ENCODE results near the gene GNG14. TPM values are rescaled to one million over a fixed set of nuclear protein-coding genes. Genes with fewer than 3 reads are reported as not detected.
A peak's percentile ranks its signal among the peaks of the same experiment; 100 is the strongest.

GNG14 gene
- total and polyA plus RNA-seq, 8 donors = not detected

DNA sequence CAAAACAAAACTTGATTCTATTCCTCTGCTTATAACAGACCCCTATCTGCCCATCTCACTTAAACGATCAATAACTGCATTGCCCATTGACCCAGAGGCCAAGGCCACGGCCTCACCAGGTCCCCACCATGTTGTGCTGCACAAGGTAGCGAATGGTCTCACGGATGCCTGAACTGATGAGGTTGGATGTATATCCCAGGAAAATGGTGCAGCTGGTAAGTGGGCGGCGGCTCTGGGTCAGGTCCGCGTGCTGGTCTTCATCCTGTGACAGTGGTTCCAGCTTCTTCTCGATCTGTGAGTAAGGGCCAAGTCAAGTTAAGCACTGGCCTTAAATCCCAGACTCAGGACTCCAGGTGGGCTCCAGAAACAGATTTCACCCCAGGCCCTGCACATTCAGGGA, 7.8 kb upstream of the GNG14 start:
- TF ChIP-seq, protein P1, sequence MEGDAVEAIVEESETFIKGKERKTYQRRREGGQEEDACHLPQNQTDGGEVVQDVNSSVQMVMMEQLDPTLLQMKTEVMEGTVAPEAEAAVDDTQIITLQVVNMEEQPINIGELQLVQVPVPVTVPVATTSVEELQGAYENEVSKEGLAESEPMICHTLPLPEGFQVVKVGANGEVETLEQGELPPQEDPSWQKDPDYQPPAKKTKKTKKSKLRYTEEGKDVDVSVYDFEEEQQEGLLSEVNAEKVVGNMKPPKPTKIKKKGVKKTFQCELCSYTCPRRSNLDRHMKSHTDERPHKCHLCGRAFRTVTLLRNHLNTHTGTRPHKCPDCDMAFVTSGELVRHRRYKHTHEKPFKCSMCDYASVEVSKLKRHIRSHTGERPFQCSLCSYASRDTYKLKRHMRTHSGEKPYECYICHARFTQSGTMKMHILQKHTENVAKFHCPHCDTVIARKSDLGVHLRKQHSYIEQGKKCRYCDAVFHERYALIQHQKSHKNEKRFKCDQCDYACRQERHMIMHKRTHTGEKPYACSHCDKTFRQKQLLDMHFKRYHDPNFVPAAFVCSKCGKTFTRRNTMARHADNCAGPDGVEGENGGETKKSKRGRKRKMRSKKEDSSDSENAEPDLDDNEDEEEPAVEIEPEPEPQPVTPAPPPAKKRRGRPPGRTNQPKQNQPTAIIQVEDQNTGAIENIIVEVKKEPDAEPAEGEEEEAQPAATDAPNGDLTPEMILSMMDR (IDR thresholded peaks at IDR 0.05) = no peak
- no peak overlapping the region for H3K4me3 ChIP-seq
- FAIRE-seq (no peak), DNase-seq (no peak), ATAC-seq (no peak)
- H3K27me3 ChIP-seq = no peaks in the 10 kb centered on the region
- H3K36me3 ChIP-seq = peaks cover 2 to 33% (median 18%) of the 10 kb centered on the region in 3 donors
- peaks cover 0 to 3% (median 2%) of the 10 kb centered on the region in 3 donors for H3K4me1 ChIP-seq
- no peak overlapping the region for H3K27ac ChIP-seq
- intact Hi-C loops (cut with DNase I) = no loop called here
- WGBS, 2 donors = 87% methylated on average over 9 of the region's 9 CpGs
- H3K9me3 ChIP-seq = no peaks in the 10 kb centered on the region

DNA sequence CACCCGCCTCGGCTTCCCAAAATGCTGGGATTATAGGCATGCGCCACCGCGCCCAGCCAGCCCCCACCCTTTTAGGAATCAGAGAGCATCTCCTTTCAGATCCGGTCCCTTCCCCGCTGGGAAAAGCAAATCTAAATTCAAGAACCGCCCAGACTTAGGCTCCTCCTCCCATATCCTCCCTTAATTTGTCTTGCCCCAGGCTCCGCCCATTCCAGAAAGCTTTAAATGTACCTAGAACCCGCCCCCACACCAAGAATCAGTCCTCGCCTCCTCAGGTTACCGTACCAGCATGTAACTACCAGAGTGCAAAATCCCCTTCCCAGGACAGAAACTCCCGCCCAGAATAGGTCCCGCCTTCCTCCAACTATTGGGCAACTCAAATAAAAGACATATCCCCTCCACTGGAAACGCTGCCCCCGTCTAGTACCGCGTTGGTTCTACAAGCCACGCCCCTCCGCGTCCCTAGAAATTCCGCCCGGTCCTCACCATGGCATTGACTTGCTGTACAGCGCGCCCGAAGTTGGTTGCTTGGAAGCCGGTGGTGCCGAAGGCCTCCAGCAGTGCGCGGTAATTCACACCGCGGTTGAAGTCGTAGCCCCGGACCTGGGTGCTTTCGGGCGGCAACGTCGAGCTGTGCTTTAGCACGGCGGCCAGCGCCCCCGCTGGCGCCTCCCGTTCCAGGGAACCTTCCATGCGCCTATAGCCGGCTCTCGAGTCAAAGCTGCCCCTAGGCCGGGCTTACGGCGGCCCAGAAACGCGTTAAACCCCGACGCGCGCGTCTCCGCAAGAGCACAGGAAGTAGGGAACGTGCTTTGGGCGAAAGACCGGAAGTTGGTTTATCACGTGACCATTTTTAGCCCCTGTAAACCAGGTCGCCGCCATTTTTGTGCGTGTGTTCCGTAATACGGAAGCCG, 6.5 kb upstream of the GNG14 start, which contains the start of gene DHPS:
DHPS (minus strand) TSS at position 807 of the 914 bp plus-strand sequence; CDS start at position 693, 114 bp downstream.
- TF ChIP-seq, protein P1 (IDR thresholded peaks at IDR 0.05) = no peak
- DNase-seq (peak; percentile 85 to 95 (median 92)), FAIRE-seq (no peak), ATAC-seq (peak; percentile 91 to 95 (median 94))
- intact Hi-C loops (cut with DNase I) = no loop called here
- peak within 1 kb of the TSS; percentile 89 to 96 (median 94) for H3K27ac ChIP-seq
- H3K27me3 ChIP-seq = no peaks in the 10 kb centered on the region
- no peaks in the 10 kb centered on the region for H3K9me3 ChIP-seq
- peak within 1 kb of the TSS; percentile 71 to 95 (median 85) for H3K4me3 ChIP-seq
- 0% methylated on average over 68 of the region's 68 CpGs for WGBS, 2 donors
- peaks cover 0 to 3% (median 2%) of the 10 kb centered on the region in 3 donors for H3K4me1 ChIP-seq
- peaks cover 0 to 20% (median 14%) of the 10 kb centered on the region in 3 donors for H3K36me3 ChIP-seq

DNA sequence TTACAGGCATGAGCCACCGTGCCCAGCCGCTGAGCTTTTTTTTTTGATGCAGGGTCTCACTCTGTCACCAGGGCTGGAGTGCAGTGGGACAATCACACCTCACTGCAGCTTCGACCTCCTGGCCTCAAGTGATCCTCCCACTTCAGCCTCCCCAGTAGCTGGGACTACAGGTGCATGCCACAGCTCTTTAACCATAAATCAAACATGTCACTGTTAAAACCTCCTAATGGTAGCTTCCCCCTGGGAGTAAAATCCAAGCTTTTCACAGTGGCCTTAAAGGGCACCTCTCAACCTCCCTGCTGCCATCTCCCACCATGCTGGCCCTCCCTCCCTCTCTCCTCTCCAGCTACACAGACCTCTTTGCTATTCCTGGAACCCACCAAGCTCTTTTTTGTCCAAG, 2.0 kb upstream of the GNG14 start:
- FAIRE-seq = no peak
- ATAC-seq = no peak
- no peaks in the 10 kb centered on the region for H3K27me3 ChIP-seq
- intact Hi-C loops (cut with DNase I) = no loop called here
- TF ChIP-seq, protein P1 (IDR thresholded peaks at IDR 0.05) = no peak
- peaks cover 0 to under 1% (median 0%) of the 10 kb centered on the region in 3 donors for H3K4me1 ChIP-seq
- H3K36me3 ChIP-seq = no peaks in the 10 kb centered on the region
- H3K27ac ChIP-seq = no peak overlapping the region
- 78 to 91% methylated on average over 3 of the region's 3 CpGs for WGBS, 2 donors
- H3K4me3 ChIP-seq = no peak overlapping the region
- DNase-seq = no peak
- H3K9me3 ChIP-seq = no peaks in the 10 kb centered on the region

DNA sequence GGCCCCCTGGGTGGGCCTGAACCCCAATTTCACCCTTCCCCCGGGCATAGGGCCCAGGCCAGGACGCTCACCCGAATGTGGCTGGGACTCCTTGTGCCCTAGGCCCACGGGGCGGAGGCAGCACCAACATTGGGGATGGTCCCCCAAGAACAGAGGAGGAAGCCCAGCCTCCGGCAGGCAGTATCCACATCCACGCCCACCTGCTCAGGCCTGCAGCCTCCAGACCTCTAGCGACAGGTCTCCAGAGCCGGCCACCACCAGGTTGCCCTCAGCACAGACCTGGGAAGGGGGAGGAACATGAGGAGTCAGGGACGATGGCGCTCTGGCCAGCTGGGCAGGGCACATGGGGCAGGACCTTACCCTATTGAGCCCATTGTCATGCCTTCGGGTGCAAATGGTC, 1.2 kb downstream of the GNG14 start:
- TF ChIP-seq, protein P1 (IDR thresholded peaks at IDR 0.05) = no peak
- FAIRE-seq (no peak), ATAC-seq (no peak), DNase-seq (no peak)
- no peak overlapping the region for H3K27ac ChIP-seq
- H3K27me3 ChIP-seq = no peaks in the 10 kb centered on the region
- no peaks in the 10 kb centered on the region for H3K36me3 ChIP-seq
- intact Hi-C loops (cut with DNase I) = no loop called here
- no peaks in the 10 kb centered on the region for H3K4me1 ChIP-seq
- 87 to 93% methylated on average over 12 of the region's 12 CpGs for WGBS, 2 donors
- H3K4me3 ChIP-seq = no peak overlapping the region
- H3K9me3 ChIP-seq = no peaks in the 10 kb centered on the region

Data from pancreas (tissue), 10 donors.